ENCODE data around the gene GAR1. TPM values are rescaled to one million over a fixed set of nuclear protein-coding genes. Genes with fewer than 3 reads are reported as not detected.

GAR1 gene
- total and polyA plus RNA-seq, 9 of the 15 experiments (the other 6 are each of a cell fraction or from before 2014, with no cell fraction given) = 35.7 to 194 (median 68.2) TPM

GRCh38 chr4:109795059-109795458 is 20.5 kb upstream of the GAR1 start:
- H3K79me2 ChIP-seq (ENCODE audit: control insufficient read depth, insufficient read depth, low read length) = no peaks in the 10 kb centered on the region
- WGBS (ENCODE audit: insufficient coverage, low coverage, missing lambda C conversion rate) = 13% methylated on average over 5 of the region's 6 CpGs
- no peak overlapping the region for H3K27ac ChIP-seq (ENCODE audit: extremely low read depth, low read depth, low read length)
- no peaks in the 10 kb centered on the region for H3K9me1 ChIP-seq (ENCODE audit: control insufficient read depth, insufficient read depth, low read length)
- in situ Hi-C loops (cut with MboI) = no loop called here
- FAIRE-seq (no peak), DNase-seq (ENCODE audit: extremely low read depth in 1 of 4, low spot score in 3 of 4) (no peak), ATAC-seq (no peak)
- H4K20me1 ChIP-seq (replicated peaks; ENCODE audit: control insufficient read depth, insufficient read depth, low read length) = no peaks in the 10 kb centered on the region
- H3K9ac ChIP-seq (ENCODE audit: insufficient read depth in 1 of 2, low read depth in 2 of 2, low read length in 2 of 2) = no peak overlapping the region
- no peaks in the 10 kb centered on the region for H3K36me3 ChIP-seq (ENCODE audit: control insufficient read depth, insufficient read depth, low read length)
- H2AFZ ChIP-seq (ENCODE audit: low read depth, low read length) = no peak overlapping the region
- no peak overlapping the region for H3K4me3 ChIP-seq
- no peaks in the 10 kb centered on the region for H3K27me3 ChIP-seq (ENCODE audit: control insufficient read depth in 2 of 2, insufficient read depth in 2 of 2, low read length in 2 of 2)
- H3K9me3 ChIP-seq (replicated peaks; ENCODE audit: control insufficient read depth, insufficient read depth, low read depth, low read length) = no peaks in the 10 kb centered on the region
- no TSS peak for BruUV-seq (replicated peaks)
- ChIA-PET CTCF (ENCODE audit: low intra/inter-chr PET ratio) (no interaction called here), POLR2A (interaction anchor here (0.6 to 0.7 kb wide), 2 partner anchors 9 to 15 kb away, joined by 3 read pairs; no protein-coding TSS in a partner anchor)
- no peaks in the 10 kb centered on the region for H3K4me1 ChIP-seq (replicated peaks in 1 of 2; ENCODE audit: control insufficient read depth in 2 of 2, insufficient read depth in 2 of 2, low read length in 2 of 2)
- H3K4me2 ChIP-seq (ENCODE audit: insufficient read depth, low read length) = no peak overlapping the region
- intact Hi-C loops (cut with micrococcal nuclease) = no loop called here
- no peak for TF ChIP-seq ATF2 (CRISPR knock-in tag; IDR thresholded peaks at IDR 0.05)
- no peak for TF ChIP-seq ZBTB8A (IDR thresholded peaks at IDR 0.05; ENCODE audit: partially characterized antibody)
- TF ChIP-seq HNRNPL (IDR thresholded peaks at IDR 0.05; ENCODE audit: low read depth, low read length) = no peak
- no peak for TF ChIP-seq POLR2AphosphoS2 (IDR thresholded peaks at IDR 0.05; ENCODE audit: low read length)
- TF ChIP-seq SUPT5H (IDR thresholded peaks at IDR 0.05) = no peak
- TF ChIP-seq, protein P1, sequence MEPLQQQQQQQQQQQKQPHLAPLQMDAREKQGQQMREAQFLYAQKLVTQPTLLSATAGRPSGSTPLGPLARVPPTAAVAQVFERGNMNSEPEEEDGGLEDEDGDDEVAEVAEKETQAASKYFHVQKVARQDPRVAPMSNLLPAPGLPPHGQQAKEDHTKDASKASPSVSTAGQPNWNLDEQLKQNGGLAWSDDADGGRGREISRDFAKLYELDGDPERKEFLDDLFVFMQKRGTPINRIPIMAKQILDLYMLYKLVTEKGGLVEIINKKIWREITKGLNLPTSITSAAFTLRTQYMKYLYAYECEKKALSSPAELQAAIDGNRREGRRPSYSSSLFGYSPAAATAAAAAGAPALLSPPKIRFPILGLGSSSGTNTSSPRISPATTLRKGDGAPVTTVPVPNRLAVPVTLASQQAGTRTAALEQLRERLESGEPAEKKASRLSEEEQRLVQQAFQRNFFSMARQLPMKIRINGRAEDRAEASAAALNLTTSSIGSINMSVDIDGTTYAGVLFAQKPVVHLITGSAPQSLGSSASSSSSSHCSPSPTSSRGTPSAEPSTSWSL (CRISPR knock-in tag; IDR thresholded peaks at IDR 0.05; ENCODE audit: borderline replicate concordance) = no peak
- TF ChIP-seq MBD2 (IDR thresholded peaks at IDR 0.05; ENCODE audit: borderline replicate concordance, low read depth) = no peak
- no peak for TF ChIP-seq SMARCE1 (IDR thresholded peaks at IDR 0.05)
- TF ChIP-seq SPI1 (IDR thresholded peaks at IDR 0.05; ENCODE audit: borderline replicate concordance, low read depth, low read length) = no peak
- no peak for TF ChIP-seq GABPA (tag; conservative IDR thresholded peaks at IDR 0.05; ENCODE audit: low read depth)
- no peak for TF ChIP-seq CBX3 (IDR thresholded peaks at IDR 0.05; ENCODE audit: borderline replicate concordance in 1 of 2, low read length in 2 of 2)
- TF ChIP-seq ID3 (CRISPR knock-in tag; IDR thresholded peaks at IDR 0.05) = no peak
- TF ChIP-seq ID3 (tag; IDR thresholded peaks at IDR 0.05) = no peak
- TF ChIP-seq RBM25 (IDR thresholded peaks at IDR 0.05; ENCODE audit: low read depth, low read length, severe bottlenecking) = no peak
- TF ChIP-seq CTBP1 (IDR thresholded peaks at IDR 0.05; ENCODE audit: borderline replicate concordance) = no peak
- no peak for TF ChIP-seq MITF (IDR thresholded peaks at IDR 0.05)
- TF ChIP-seq, protein P2, sequence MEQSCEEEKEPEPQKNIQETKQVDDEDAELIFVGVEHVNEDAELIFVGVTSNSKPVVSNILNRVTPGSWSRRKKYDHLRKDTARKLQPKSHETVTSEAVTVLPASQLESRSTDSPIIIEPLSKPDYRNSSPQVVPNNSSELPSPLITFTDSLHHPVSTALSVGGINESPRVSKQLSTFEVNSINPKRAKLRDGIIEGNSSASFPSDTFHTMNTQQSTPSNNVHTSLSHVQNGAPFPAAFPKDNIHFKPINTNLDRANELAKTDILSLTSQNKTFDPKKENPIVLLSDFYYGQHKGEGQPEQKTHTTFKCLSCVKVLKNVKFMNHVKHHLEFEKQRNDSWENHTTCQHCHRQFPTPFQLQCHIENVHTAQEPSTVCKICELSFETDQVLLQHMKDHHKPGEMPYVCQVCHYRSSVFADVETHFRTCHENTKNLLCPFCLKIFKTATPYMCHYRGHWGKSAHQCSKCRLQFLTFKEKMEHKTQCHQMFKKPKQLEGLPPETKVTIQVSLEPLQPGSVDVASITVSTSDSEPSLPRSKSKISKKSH (CRISPR knock-in tag; IDR thresholded peaks at IDR 0.05) = no peak
- TF ChIP-seq C11orf30 (IDR thresholded peaks at IDR 0.05; ENCODE audit: low read depth) = no peak
- no peak for TF ChIP-seq NCOA2 (IDR thresholded peaks at IDR 0.05; ENCODE audit: partially characterized antibody in 2 of 2)

All from K562 (cell line).